Stimulated activated CD4-positive, alpha-beta T cell treated with anti-CD3 and anti-CD28 coated beads, TNF-alpha, amount 100 ng/mL, for 24 hours (primary cell): Measurements from ENCODE around the gene PCMT1.
"Not testable (repeated sequence)": the region's sequence is repeated elsewhere in the genome, so short reads cannot be mapped to it uniquely, and the experiment has no call there.

Source experiments
- DNase-seq, 3 experiments: peaks; one replicate each; pipeline ENCODE4 v3.0.0-alpha.2; 2020; ENCODE audit warnings: low read depth in 3 of 3

PCMT1 gene

GRCh38 chr6:149820506-149820905 is 71.0 kb downstream of the PCMT1 start:
- DNase-seq: no peak

- no peak for DNase-seq
Observed at GRCh38 chr6:149821492-149821891, 72.0 kb downstream of the PCMT1 start.

GRCh38 chr6:149823013-149823412 is 73.5 kb downstream of the PCMT1 start:
- DNase-seq: no peak

- DNase-seq: no peak
Observed at GRCh38 chr6:149825292-149825691, 75.8 kb downstream of the PCMT1 start.

- no peak for DNase-seq
Observed at GRCh38 chr6:149830731-149831307, 81.3 kb downstream of the PCMT1 start.

GRCh38 chr6:149831308-149831820 is 81.8 kb downstream of the PCMT1 start:
- no peak for DNase-seq

GRCh38 chr6:149833651-149834050 is 84.1 kb downstream of the PCMT1 start:
- no peak for DNase-seq

GRCh38 chr6:149834513-149835481 is 85.3 kb downstream of the PCMT1 start:
- DNase-seq: peak; percentile 50 to 70 (median 53)

- peak in 1 of 3 experiments; percentile 46 for DNase-seq
Observed at GRCh38 chr6:149840345-149841075, 91.0 kb downstream of the PCMT1 start.

- no peak for DNase-seq
Observed at GRCh38 chr6:149842331-149842730, 92.8 kb downstream of the PCMT1 start.

- DNase-seq: no peak
Observed at GRCh38 chr6:149843051-149843633, 93.6 kb downstream of the PCMT1 start.

GRCh38 chr6:149844036-149844435 is 94.5 kb downstream of the PCMT1 start:
- DNase-seq: not testable (repeated sequence)

GRCh38 chr6:149844480-149844879 is 94.9 kb downstream of the PCMT1 start:
- DNase-seq: no peak

GRCh38 chr6:149845549-149845948 is 96.0 kb downstream of the PCMT1 start:
- no peak for DNase-seq

GRCh38 chr6:149846321-149846720 is 96.8 kb downstream of the PCMT1 start:
- DNase-seq: no peak

- no peak for DNase-seq
Observed at GRCh38 chr6:149847939-149848267, 98.4 kb downstream of the PCMT1 start.

- DNase-seq: not testable (repeated sequence)
Observed at GRCh38 chr6:149848343-149848742, 98.8 kb downstream of the PCMT1 start.

GRCh38 chr6:149851461-149852110 is 102.0 kb downstream of the PCMT1 start:
- no peak for DNase-seq

GRCh38 chr6:149852180-149852579 is 102.6 kb downstream of the PCMT1 start:
- no peak for DNase-seq

- DNase-seq: no peak
Observed at GRCh38 chr6:149852881-149853280, 103.3 kb downstream of the PCMT1 start.

- not testable (repeated sequence) for DNase-seq
Observed at GRCh38 chr6:149854017-149854416, 104.5 kb downstream of the PCMT1 start.
